Heart left ventricle (tissue), 16 donors: ENCODE measurements around the gene PRDM8. TPM values are rescaled to one million over a fixed set of nuclear protein-coding genes. Genes with fewer than 3 reads are reported as not detected.

Source experiments
- ATAC-seq, 4 donors: fragments of 200-7000 bp; cut with Tn5 transposase; one replicate each; pipeline ENCODE4 v1.9.1; 2020 to 2022; ENCODE audit warnings: moderate library complexity in 4 of 4, mild to moderate bottlenecking in 3 of 4, moderate number of reproducible peaks in 1 of 4
- DNase-seq, 5 donors: peaks; one replicate each; pipeline ENCODE4 v3.0.0-alpha.2; 2020
- H3K27ac ChIP-seq, 12 donors: fragments of 200-600 bp; sonication (generic) in 4 of 12; one replicate each; pipeline versions ENCODE4 v1.5.0 to v1.8.0; 2016 to 2022; ENCODE audit warnings: mild to moderate bottlenecking in 2 of 12
- H3K27me3 ChIP-seq, 9 donors: fragments of 200-600 bp; sonication (generic) in 2 of 9; one replicate each; pipeline versions ENCODE4 v1.5.1 to v1.8.0; 2016 to 2022; ENCODE audit warnings: mild to moderate bottlenecking in 3 of 9
- H3K36me3 ChIP-seq, 9 donors: fragments of 200-600 bp; sonication (generic) in 2 of 9; one replicate each; pipeline versions ENCODE4 v1.5.0 to v1.8.0; 2018 to 2022; ENCODE audit warnings: mild to moderate bottlenecking in 2 of 9
- H3K4me1 ChIP-seq, 12 donors: fragments of 200-600 bp; sonication (generic) in 4 of 12; one replicate each; pipeline versions ENCODE4 v1.5.0 to v1.8.0; 2016 to 2022; ENCODE audit warnings: mild to moderate bottlenecking in 3 of 12
- H3K4me3 ChIP-seq, 12 donors: fragments of 200-600 bp; sonication (generic) in 4 of 12; one replicate each; pipeline versions ENCODE4 v1.5.0 to v1.8.0; 2017 to 2022; ENCODE audit warnings: mild to moderate bottlenecking in 9 of 12, moderate library complexity in 4 of 12
- H3K9me3 ChIP-seq, 12 donors: fragments of 200-600 bp; sonication (generic) in 4 of 12; one replicate each; pipeline versions ENCODE4 v1.5.0 to v1.8.0; 2016 to 2022; ENCODE audit warnings: mild to moderate bottlenecking in 1 of 12
- POLR2A ChIP-seq, 2 donors: fragments of 450-650 bp; IDR thresholded peaks; one replicate each; pipeline ENCODE4 v1.6.1; 2017; ENCODE audit warnings: antibody characterized with exemption in 2 of 2, mild to moderate bottlenecking in 2 of 2, moderate library complexity in 2 of 2
- WGBS, 4 donors: extraction: QIAGEN DNeasy Blood & Tissue Kit in 2 of 4; methylation state at CpG; one replicate each; pipeline versions ENCODE4 v1.1.5 to v1.1.7; 2013 to 2018; 5-methylcytosine and 5-hydroxymethylcytosine counted together
- intact Hi-C, 10 donors: fragments of 100-400 bp; cut with DNase I; formaldehyde crosslinking; loops; one replicate each; pipeline versions ENCODE4 v1.11.1 to v1.14.2; 2022
- polyA plus RNA-seq, 2 donors: library from polyadenylated mRNA; stranded (reverse); fragments of 200-250 nt; gene quantifications; one replicate each; pipeline ENCODE4 v1.2.3, GENCODE V29; 2013
- total RNA-seq, 9 donors: library from RNA; depleted of rRNA in 2 of 9; stranded (reverse); fragments of >200 nt in 2 of 9; fragmentation: NEBNext Ultra II Directional in 3 of 9; extraction: Animal tissue kit (Norgen Biotek cat#: 25700) in 3 of 9; gene quantifications; one replicate each; pipeline versions ENCODE4 v1.1.0 to v1.2.4, GENCODE V29; 2016 to 2023
- TF ChIP-seq, protein P1 (sequence below), 12 donors: fragments of 200-600 bp; sonication (generic) in 4 of 12; IDR thresholded peaks; one replicate each; pipeline versions ENCODE4 v1.5.0 to v1.8.0; 2018 to 2022; ENCODE audit warnings: antibody characterized with exemption in 12 of 12, mild to moderate bottlenecking in 5 of 12
- donor health status: ischemic (EF 13 %, LVEDD 7.1; RV severe dilation, severe dysfunction).
- donor health status: healthy with polysubstance abuse.
- donor health status: DM: no; HTN: yes; CAD: no.
- donor health status: DM: no; HTN: no; CAD: no.
- donor health status: ischemic (EF 25% LVEDD 6.9; RV normal size, moderate dysfunction).
- donor health status: ischemic (EF 25% LVEDD 5.7; RV mildly dilated, moderate dysfunction).
- donor health status: healthy.
- donor health status: DM: yes; HTN: yes; CAD: no.
- donor health status: ischemic (EF 35%, LVEDD 5.7; RV mildly dilated, moderate dysfunction).
- donor health status: nonischemic (EF 11% LVEDD 7.7; RV severe dilation, severe dysfunction).
- donor health status: DM: yes; HTN: yes; CAD: no.
- donor health status: PGD.
- donor health status: ischemic (EF 29% LVEDD 5.4; RV normal size, mild dysfunction).
- donor health status: nonischemic (EF 23%, LVEDD 6.1; RV moderate dilation, normal function).

PRDM8 gene
- total and polyA plus RNA-seq, 11 donors = 0.26 to 1.9 (median 0.80) TPM

GRCh38 chr4:80231180-80231579 is 33.9 kb downstream of the PRDM8 start:
- DNase-seq (no peak), ATAC-seq (no peak)
- TF ChIP-seq POLR2A (IDR thresholded peaks at IDR 0.05) = no peak
- TF ChIP-seq, protein P1, sequence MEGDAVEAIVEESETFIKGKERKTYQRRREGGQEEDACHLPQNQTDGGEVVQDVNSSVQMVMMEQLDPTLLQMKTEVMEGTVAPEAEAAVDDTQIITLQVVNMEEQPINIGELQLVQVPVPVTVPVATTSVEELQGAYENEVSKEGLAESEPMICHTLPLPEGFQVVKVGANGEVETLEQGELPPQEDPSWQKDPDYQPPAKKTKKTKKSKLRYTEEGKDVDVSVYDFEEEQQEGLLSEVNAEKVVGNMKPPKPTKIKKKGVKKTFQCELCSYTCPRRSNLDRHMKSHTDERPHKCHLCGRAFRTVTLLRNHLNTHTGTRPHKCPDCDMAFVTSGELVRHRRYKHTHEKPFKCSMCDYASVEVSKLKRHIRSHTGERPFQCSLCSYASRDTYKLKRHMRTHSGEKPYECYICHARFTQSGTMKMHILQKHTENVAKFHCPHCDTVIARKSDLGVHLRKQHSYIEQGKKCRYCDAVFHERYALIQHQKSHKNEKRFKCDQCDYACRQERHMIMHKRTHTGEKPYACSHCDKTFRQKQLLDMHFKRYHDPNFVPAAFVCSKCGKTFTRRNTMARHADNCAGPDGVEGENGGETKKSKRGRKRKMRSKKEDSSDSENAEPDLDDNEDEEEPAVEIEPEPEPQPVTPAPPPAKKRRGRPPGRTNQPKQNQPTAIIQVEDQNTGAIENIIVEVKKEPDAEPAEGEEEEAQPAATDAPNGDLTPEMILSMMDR (IDR thresholded peaks at IDR 0.05) = no peak
- peaks cover 0 to 28% (median 0%) of the 10 kb centered on the region in 9 donors for H3K27me3 ChIP-seq
- H3K27ac ChIP-seq = no peak overlapping the region
- H3K36me3 ChIP-seq = no peaks in the 10 kb centered on the region
- H3K9me3 ChIP-seq = no peaks in the 10 kb centered on the region
- whole genome bisulfite sequencing, 4 donors = 64 to 87% (median 82%) methylated on average over 5 of the region's 5 CpGs
- H3K4me1 ChIP-seq = no peaks in the 10 kb centered on the region
- no peak overlapping the region for H3K4me3 ChIP-seq
- intact Hi-C loops = no loop called here

GRCh38 chr4:80232707-80233370 is 35.5 kb downstream of the PRDM8 start:
- Histone ChIP-seq H3K4me1 (no peaks in the 10 kb centered on the region), H3K36me3 (no peaks in the 10 kb centered on the region), H3K27ac (no peak overlapping the region), H3K4me3 (no peak overlapping the region), H3K27me3 (peaks cover 0 to 32% (median 5%) of the 10 kb centered on the region in 9 donors), H3K9me3 (no peaks in the 10 kb centered on the region)
- ATAC-seq (no peak), DNase-seq (no peak)
- no peak for TF ChIP-seq POLR2A (IDR thresholded peaks at IDR 0.05)
- TF ChIP-seq, protein P1 (IDR thresholded peaks at IDR 0.05) = no peak
- intact Hi-C loops = no loop called here
- WGBS, 4 donors = 85 to 88% (median 87%) methylated on average over 2 of the region's 2 CpGs

- no peaks in the 10 kb centered on the region for H3K9me3 ChIP-seq
- no peaks in the 10 kb centered on the region for H3K36me3 ChIP-seq
- ATAC-seq (no peak), DNase-seq (no peak)
- TF ChIP-seq, protein P1 (IDR thresholded peaks at IDR 0.05) = no peak
- no peak for TF ChIP-seq POLR2A (IDR thresholded peaks at IDR 0.05)
- H3K27me3 ChIP-seq = peaks cover 0 to 32% (median 5%) of the 10 kb centered on the region in 9 donors
- WGBS, 4 donors = 70 to 93% (median 85%) methylated on average over 4 of the region's 4 CpGs
- no peaks in the 10 kb centered on the region for H3K4me1 ChIP-seq
- intact Hi-C loops = no loop called here
- H3K4me3 ChIP-seq = no peak overlapping the region
- no peak overlapping the region for H3K27ac ChIP-seq
Measured at GRCh38 chr4:80233390-80233789, 36.1 kb downstream of the PRDM8 start.

GRCh38 chr4:80235451-80235850 is 38.1 kb downstream of the PRDM8 start:
- DNase-seq = no peak
- TF ChIP-seq, protein P1 (IDR thresholded peaks at IDR 0.05) = no peak
- TF ChIP-seq POLR2A (IDR thresholded peaks at IDR 0.05) = no peak
- intact Hi-C loops = no loop called here
- 93 to 100% (median 95%) methylated on average over 1 of the region's 1 CpG for WGBS, 4 donors
- H3K4me1 ChIP-seq = no peaks in the 10 kb centered on the region
- H3K4me3 ChIP-seq = no peak overlapping the region
- no peak for ATAC-seq
- H3K27me3 ChIP-seq = peaks cover 0 to 18% (median 0%) of the 10 kb centered on the region in 9 donors
- H3K9me3 ChIP-seq = no peaks in the 10 kb centered on the region
- no peaks in the 10 kb centered on the region for H3K36me3 ChIP-seq
- H3K27ac ChIP-seq = no peak overlapping the region
